GM18909 (cell line): ENCODE data around the gene PLA2G4D.

Source experiments
- ATAC-seq: cut with Tn5 transposase; IDR thresholded peaks from one replicate; pipeline ENCODE4 v1.9.1; 2021; ENCODE audit warnings: mild to moderate bottlenecking; ENCODE audit not compliant: unreplicated experiment, poor library complexity

The PLA2G4D gene

GRCh38 chr15:42077689-42078088 is 16.7 kb downstream of the PLA2G4D start:
- ATAC-seq = no peak

GRCh38 chr15:42073418-42073817 is 20.9 kb downstream of the PLA2G4D start:
- ATAC-seq = no peak

GRCh38 chr15:42072141-42072685 is 22.1 kb downstream of the PLA2G4D start:
- no peak for ATAC-seq

GRCh38 chr15:42071717-42072116 is 22.6 kb downstream of the PLA2G4D start:
- ATAC-seq = no peak

GRCh38 chr15:42070976-42071350 is 23.4 kb downstream of the PLA2G4D start:
- ATAC-seq = no peak

- ATAC-seq = no peak
These were observed 23.9 kb downstream of the PLA2G4D start for GRCh38 chr15:42070279-42070975.

- ATAC-seq = no peak
These were observed 24.7 kb downstream of the PLA2G4D start for GRCh38 chr15:42069496-42070278.

- no peak for ATAC-seq
These were observed 25.3 kb downstream of the PLA2G4D start for GRCh38 chr15:42069025-42069424.

- no peak for ATAC-seq
These were observed 25.8 kb downstream of the PLA2G4D start for GRCh38 chr15:42068601-42069000.

- no peak for ATAC-seq
These were observed 27.5 kb downstream of the PLA2G4D start for GRCh38 chr15:42066764-42067415.

- no peak for ATAC-seq
These were observed 28.9 kb downstream of the PLA2G4D start for GRCh38 chr15:42065468-42065867.

- ATAC-seq = no peak
These were observed 29.3 kb downstream of the PLA2G4D start for GRCh38 chr15:42065033-42065432.

- ATAC-seq = no peak
These were observed 30.1 kb downstream of the PLA2G4D start for GRCh38 chr15:42064271-42064670.

GRCh38 chr15:42063122-42063848 is 31.1 kb downstream of the PLA2G4D start:
- no peak for ATAC-seq

GRCh38 chr15:42062284-42062806 is 32.0 kb downstream of the PLA2G4D start:
- ATAC-seq = no peak

GRCh38 chr15:42060797-42061196 is 33.6 kb downstream of the PLA2G4D start:
- no peak for ATAC-seq

- no peak for ATAC-seq
These were observed 33.9 kb downstream of the PLA2G4D start for GRCh38 chr15:42060477-42060763.

GRCh38 chr15:42059661-42060476 is 34.5 kb downstream of the PLA2G4D start:
- ATAC-seq = no peak

- ATAC-seq = no peak
These were observed 35.6 kb downstream of the PLA2G4D start for GRCh38 chr15:42058791-42059190.
